NT2/D1 (cell line): ENCODE data around the gene SLIT3.

Experiments used
- SUZ12 ChIP-seq: IDR thresholded peaks from 2 replicates; pipeline ENCODE4 v1.6.1; 2011; ENCODE audit not compliant: insufficient read length, insufficient read depth; ENCODE audit errors: extremely low read depth
- YY1 ChIP-seq: IDR thresholded peaks from 2 replicates; pipeline ENCODE4 v1.6.1; 2011; ENCODE audit not compliant: insufficient read length, insufficient read depth
- ZNF274 ChIP-seq: IDR thresholded peaks from 2 replicates; pipeline ENCODE4 v1.6.1; 2011; ENCODE audit warnings: mild to moderate bottlenecking, low read depth, low read length

DNA sequence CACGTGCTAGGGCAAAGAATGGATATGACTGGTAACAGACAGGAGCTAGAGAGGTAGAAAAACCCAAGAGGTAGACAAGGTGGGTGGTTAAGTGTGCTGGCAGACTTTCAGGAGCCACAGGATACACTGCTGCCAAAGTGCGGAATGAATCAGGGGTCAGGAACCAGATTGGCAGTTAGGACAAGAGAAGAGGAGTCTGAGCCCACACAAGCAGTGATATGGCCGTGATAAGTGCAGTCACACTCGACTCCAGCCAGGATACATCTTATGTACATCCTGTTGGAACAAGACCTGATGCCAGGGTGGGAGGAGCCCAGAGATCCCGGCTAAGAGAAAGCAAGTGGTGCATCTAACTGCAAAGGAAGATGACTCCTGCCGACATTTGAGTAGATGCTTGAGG, 10.0 kb downstream of the SLIT3 start:
- TF ChIP-seq YY1 (no peak), SUZ12 (no peak), ZNF274 (no peak)
